ENCODE measurements around the gene CACNA2D3.
"Not testable (repeated sequence)": the region's sequence is repeated elsewhere in the genome, so short reads cannot be mapped to it uniquely, and the experiment has no call there.

Gene CACNA2D3

DNA sequence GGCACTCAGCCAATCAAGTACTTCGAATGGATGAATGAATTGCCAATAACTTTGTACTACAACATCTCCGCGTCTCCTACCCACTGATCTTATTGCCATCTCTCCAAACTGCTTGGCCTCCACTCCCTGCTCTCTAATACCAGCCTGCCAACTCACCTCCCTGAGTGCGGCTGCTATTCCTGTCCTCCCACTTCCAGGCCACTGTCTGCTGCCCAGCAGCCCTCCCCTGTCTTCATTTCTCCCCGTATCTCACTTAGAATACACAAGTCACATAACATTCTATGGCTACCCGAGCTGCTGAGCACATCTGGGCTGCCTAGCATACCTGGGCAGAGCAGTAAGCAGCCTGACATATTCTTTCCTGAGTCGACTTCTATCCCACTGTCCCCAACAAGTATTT is 955.4 kb downstream of the CACNA2D3 start:
- DNase-seq (ENCODE audit: low read depth in 2 of 2): no peak

GRCh38 chr3:55078876-55079275 is 956.5 kb downstream of the CACNA2D3 start:
- no peak for DNase-seq (ENCODE audit: low read depth in 2 of 2)

GRCh38 chr3:55085231-55085630 is 962.9 kb downstream of the CACNA2D3 start:
- DNase-seq (ENCODE audit: low read depth in 2 of 2): no peak

DNA sequence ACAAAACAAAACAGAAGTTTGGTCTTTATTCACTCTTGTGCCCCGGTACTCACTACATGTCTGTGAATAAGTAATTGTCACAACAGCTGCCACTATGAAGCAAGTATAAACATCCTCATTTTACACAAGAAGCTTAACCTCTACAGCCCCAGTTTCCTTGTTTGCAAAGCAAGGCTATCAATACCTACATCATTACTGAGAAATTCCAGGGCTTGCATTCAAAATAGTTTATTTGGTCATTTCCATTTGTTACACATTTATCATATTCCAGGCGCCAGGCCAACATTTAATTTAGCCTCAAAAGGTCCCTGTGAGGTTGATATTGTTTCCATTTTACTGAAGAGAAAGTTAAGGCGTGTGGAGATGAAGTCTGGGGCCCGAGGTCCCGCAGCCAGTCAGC is 966.9 kb downstream of the CACNA2D3 start:
- DNase-seq (ENCODE audit: low read depth in 2 of 2): no peak

- no peak for DNase-seq (ENCODE audit: low read depth in 2 of 2)
Observed at GRCh38 chr3:55090291-55090690, 967.9 kb downstream of the CACNA2D3 start.

GRCh38 chr3:55090746-55091145 is 968.4 kb downstream of the CACNA2D3 start:
- no peak for DNase-seq (ENCODE audit: low read depth in 2 of 2)

GRCh38 chr3:55091381-55092225 is 969.3 kb downstream of the CACNA2D3 start:
- DNase-seq (ENCODE audit: low read depth in 2 of 2): no peak

DNA sequence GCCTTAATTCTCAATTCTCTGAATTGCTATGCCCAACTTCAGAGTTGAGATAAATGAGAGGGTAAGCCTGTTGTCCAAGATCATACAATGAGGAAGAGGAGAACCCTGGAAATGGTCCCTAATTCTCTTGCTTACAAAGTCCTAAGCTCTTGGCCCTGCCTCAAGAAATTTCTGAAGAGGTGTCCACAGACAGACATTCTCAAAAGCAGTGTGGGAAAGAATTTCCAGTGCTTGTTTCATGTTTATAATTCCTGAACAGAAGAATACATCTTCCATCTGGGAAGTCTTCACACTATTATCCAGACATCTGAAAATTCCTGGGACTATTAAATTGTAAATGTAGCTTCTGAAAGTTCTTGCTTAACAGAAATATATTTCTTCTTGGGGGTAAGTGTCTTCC is 972.3 kb downstream of the CACNA2D3 start:
- no peak for DNase-seq (ENCODE audit: low read depth in 2 of 2)

DNA sequence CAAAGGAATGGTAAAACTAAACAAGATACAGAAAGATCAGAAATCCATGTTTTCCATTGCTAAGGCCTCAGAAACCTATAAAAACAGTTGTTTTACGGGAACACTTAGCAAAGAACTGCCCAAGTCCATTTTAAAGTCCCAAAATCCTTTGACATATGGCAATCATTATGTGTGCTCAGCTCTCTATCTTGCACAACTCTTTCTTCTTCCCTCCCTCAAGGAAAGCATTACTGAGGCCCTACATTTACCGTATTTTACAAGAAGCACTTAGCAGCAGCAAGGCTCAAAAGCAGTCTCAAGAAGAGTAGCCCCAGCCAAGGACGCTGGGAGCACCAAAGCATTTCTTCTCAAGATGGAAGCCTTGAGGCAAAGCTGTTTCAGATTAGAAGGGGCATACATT is 975.1 kb downstream of the CACNA2D3 start:
- DNase-seq (ENCODE audit: low read depth in 2 of 2): no peak

DNA sequence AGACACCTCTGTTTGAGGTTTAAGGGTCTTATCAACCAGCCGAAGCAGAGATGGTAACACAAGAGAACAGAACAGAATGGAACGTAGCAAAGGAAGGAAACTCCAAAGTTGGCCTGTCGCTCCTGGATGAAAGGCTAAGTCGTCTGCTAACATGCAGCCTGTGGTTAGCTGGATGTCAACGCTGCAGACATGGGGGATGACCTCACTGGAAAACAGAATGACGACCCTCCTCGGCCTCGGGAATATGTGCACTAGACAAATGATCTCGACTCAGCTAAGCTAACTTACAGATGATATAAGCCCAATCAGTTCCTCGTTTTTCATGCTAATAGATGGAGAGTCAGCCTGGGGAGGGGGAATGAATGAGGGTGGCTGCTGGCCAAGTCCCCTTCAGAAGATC is 983.3 kb downstream of the CACNA2D3 start:
- DNase-seq (ENCODE audit: low read depth in 2 of 2): no peak

DNA sequence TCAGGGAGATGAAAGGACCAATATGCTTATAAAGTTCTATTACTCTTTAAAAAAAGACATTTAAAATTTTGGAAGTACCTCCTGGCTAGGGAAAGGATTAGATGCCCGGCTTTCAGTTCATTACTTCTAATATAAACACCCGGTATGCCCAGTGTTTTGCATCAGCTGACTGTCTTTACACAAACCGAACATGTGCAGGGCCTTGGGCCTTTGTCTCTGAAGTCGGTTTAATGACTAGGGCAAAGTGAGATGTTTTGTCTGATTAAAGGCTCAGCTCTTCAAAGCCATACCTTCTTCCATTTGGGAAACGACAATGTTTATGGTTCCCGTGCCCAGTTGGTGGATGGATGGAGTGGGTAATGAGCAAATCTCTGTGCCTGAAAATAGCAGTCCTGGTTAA is 984.8 kb downstream of the CACNA2D3 start:
- no peak for DNase-seq (ENCODE audit: low read depth in 2 of 2)

DNA sequence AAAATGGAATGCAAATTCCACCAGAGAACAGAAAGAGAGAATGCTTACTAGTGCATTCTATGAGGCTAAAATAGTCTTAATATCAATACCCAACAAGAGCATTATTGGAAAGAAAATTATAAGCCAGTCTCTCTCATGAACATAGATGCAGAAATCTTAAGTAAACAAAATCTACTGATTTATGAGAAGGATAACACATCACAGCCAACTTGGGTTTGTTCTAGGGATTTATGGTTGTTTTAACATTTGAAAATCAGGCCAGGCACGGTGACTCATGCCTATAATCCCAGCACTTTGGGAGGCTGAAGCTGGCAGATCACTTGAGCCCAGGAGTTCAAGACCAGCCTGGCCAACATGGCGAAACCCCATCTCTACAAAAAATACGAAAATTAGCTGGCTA is 989.6 kb downstream of the CACNA2D3 start:
- DNase-seq (ENCODE audit: low read depth in 2 of 2): not testable (repeated sequence)

DNA sequence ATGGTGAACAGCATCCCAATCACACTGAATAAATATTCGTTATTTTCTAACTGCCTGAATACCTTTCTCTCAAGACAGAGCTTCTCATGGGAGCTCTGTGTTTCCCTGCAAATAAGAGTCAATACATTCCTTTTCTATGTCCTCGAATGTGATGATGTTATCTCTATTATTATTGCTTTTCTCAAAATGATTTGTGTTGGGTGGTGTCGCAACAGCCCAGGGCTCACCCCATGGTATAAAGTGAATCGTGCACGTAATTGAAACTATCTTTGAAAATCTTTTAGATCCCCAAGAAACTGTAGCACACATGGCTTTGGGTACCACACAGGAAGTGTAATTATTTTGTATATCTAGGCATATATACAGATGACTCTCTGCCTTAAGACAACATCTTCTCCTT is 996.1 kb downstream of the CACNA2D3 start:
- DNase-seq (ENCODE audit: low read depth in 2 of 2): no peak

- DNase-seq (ENCODE audit: low read depth in 2 of 2): no peak
Observed at GRCh38 chr3:55119268-55119667, 996.9 kb downstream of the CACNA2D3 start.

- DNase-seq (ENCODE audit: low read depth in 2 of 2): no peak
Observed at GRCh38 chr3:55122312-55122711, 1000.0 kb downstream of the CACNA2D3 start.
